SK-N-SH (cell line): ENCODE data around the gene CANX. TPM values are rescaled to one million over a fixed set of nuclear protein-coding genes. Genes with fewer than 3 reads are reported as not detected.

Experiments used
- CTCF ChIA-PET: fragments of 300-600, 350-600 bp; formaldehyde crosslinking; extraction: SDS; loops from one replicate; lab custom pipeline; 2021; lab: Yijun Ruan, JAX
- POLR2A ChIA-PET: fragments of 350-600 bp; sonication (Branson Sonifier 250); formaldehyde crosslinking; extraction: SDS; loops from one replicate; lab custom pipeline; 2020; ENCODE audit warnings: antibody characterized with exemption, inconsistent platforms; lab: Yijun Ruan, JAX
- DNase-seq: peaks from one replicate; pipeline ENCODE4 v3.0.0; 2012
- H2AFZ ChIP-seq: fragments of 200-600 bp; sonication (generic); 2 replicates; pipeline ENCODE4 v1.8.1; 2016; ENCODE audit warnings: antibody characterized with exemption, mild to moderate bottlenecking, low read depth
- H3F3A ChIP-seq: fragments of 200-600 bp; sonication (generic); replicated peaks from 2 replicates; pipeline ENCODE3; 2016; ENCODE audit warnings: antibody characterized with exemption, mild to moderate bottlenecking; ENCODE audit not compliant: insufficient read depth
- H3K27ac ChIP-seq, 2 experiments: fragments of 200-500 bp in 1 of 2; fragments of 200-600 bp in 1 of 2; sonication (Bioruptor generic) in 1 of 2; sonication (generic), shearing (Covaris generic) in 1 of 2; 2 replicates each; pipeline versions ENCODE4 v1.5.1 to v1.6.1; 2014 to 2016; ENCODE audit warnings: low read depth in 2 of 2, inconsistent platforms in 1 of 2, low read length in 1 of 2, mild to moderate bottlenecking in 1 of 2, mixed read lengths in 1 of 2
- H3K27me3 ChIP-seq: fragments of 200-600 bp; sonication (generic), shearing (Covaris generic); 2 replicates; pipeline ENCODE4 v1.6.1; 2016; ENCODE audit warnings: mixed run types; ENCODE audit not compliant: insufficient read depth
- H3K36me3 ChIP-seq, 2 experiments: fragments of 200-500 bp in 1 of 2; fragments of 200-600 bp in 1 of 2; sonication (Bioruptor generic) in 1 of 2; sonication (generic) in 1 of 2; replicated peaks in 1 of 2; 2 replicates each; pipeline versions ENCODE3 to v1.5.1; 2014 to 2016; ENCODE audit warnings: low read length in 1 of 2, mild to moderate bottlenecking in 1 of 2; ENCODE audit not compliant: insufficient read depth in 2 of 2, control insufficient read depth in 1 of 2
- H3K4me1 ChIP-seq, 2 experiments: fragments of 200-500 bp in 1 of 2; fragments of 200-600 bp in 1 of 2; sonication (Bioruptor generic) in 1 of 2; sonication (generic), shearing (Covaris generic) in 1 of 2; 2 replicates each; pipeline versions ENCODE4 v1.5.1 to v1.6.1; 2014 to 2016; ENCODE audit warnings: low read depth in 1 of 2, low read length in 1 of 2, mixed run types in 1 of 2; ENCODE audit not compliant: insufficient read depth in 2 of 2, control insufficient read depth in 1 of 2
- H3K4me2 ChIP-seq: fragments of 200-600 bp; sonication (generic), shearing (Covaris generic); 2 replicates; pipeline ENCODE4 v1.6.1; 2017; ENCODE audit warnings: mixed run types
- H3K4me3 ChIP-seq, 2 experiments: fragments of 200-500 bp in 1 of 2; fragments of 200-600 bp in 1 of 2; sonication (Bioruptor generic) in 1 of 2; sonication (generic), shearing (Covaris generic) in 1 of 2; 2 replicates each; pipeline versions ENCODE4 v1.5.1 to v1.8.1; 2014 to 2016; ENCODE audit warnings: low read depth in 2 of 2, inconsistent platforms in 1 of 2, low read length in 1 of 2, mild to moderate bottlenecking in 1 of 2, mixed read lengths in 1 of 2, moderate library complexity in 1 of 2
- H3K79me2 ChIP-seq: fragments of 200-600 bp; sonication (generic); 2 replicates; pipeline ENCODE4 v1.8.1; 2017; ENCODE audit warnings: mild to moderate bottlenecking; ENCODE audit not compliant: insufficient read depth
- H3K9ac ChIP-seq: fragments of 200-600 bp; sonication (generic); 2 replicates; pipeline ENCODE4 v1.6.1; 2017; ENCODE audit warnings: mixed run types
- H3K9me2 ChIP-seq: fragments of 200-600 bp; sonication (generic); 2 replicates; pipeline ENCODE4 v1.6.1; 2017; ENCODE audit warnings: mixed run types
- H3K9me3 ChIP-seq: fragments of 200-600 bp; sonication (generic); 2 replicates; pipeline ENCODE4 v1.6.1; 2017; ENCODE audit warnings: mixed run types, mild to moderate bottlenecking, moderate library complexity
- H4K20me1 ChIP-seq: fragments of 200-600 bp; sonication (generic); 2 replicates; pipeline ENCODE4 v1.6.1; 2017; ENCODE audit warnings: mild to moderate bottlenecking, mixed run types; ENCODE audit not compliant: insufficient read depth
- ELF1 ChIP-seq: IDR thresholded peaks from 2 replicates; pipeline ENCODE4 v1.4.0; 2012
- GABPA ChIP-seq: IDR thresholded peaks from 2 replicates; pipeline ENCODE4 v1.4.0; 2012; ENCODE audit warnings: low read depth, mild to moderate bottlenecking
- GATA2 ChIP-seq: sonication (generic); formaldehyde crosslinking; IDR thresholded peaks from 2 replicates; pipeline ENCODE4 v1.5.0; 2020; ENCODE audit warnings: mild to moderate bottlenecking, missing genetic modification reagents
- JUND ChIP-seq: IDR thresholded peaks from 2 replicates; pipeline ENCODE4 v1.4.0; 2012
- MAX ChIP-seq: IDR thresholded peaks from 2 replicates; pipeline ENCODE4 v1.4.0; 2012; ENCODE audit warnings: low read depth
- MEF2A ChIP-seq: IDR thresholded peaks from 2 replicates; pipeline ENCODE4 v1.4.0; 2012; ENCODE audit warnings: low read depth, borderline replicate concordance
- MXI1 ChIP-seq: IDR thresholded peaks from 2 replicates; pipeline ENCODE4 v1.6.1; 2012; ENCODE audit warnings: mild to moderate bottlenecking, low read depth, low read length, improper control_type of control experiment
- NFIC ChIP-seq: IDR thresholded peaks from 2 replicates; pipeline ENCODE4 v1.4.0; 2012; ENCODE audit warnings: borderline replicate concordance
- PBX3 ChIP-seq: IDR thresholded peaks from 2 replicates; pipeline ENCODE4; 2012
- RCOR1 ChIP-seq: fragments of 150-350 bp; IDR thresholded peaks from 2 replicates; pipeline ENCODE4 v1.6.1; 2017; ENCODE audit warnings: antibody characterized with exemption, low read length
- REST ChIP-seq: IDR thresholded peaks from 2 replicates; pipeline ENCODE4 v1.6.1; 2012; ENCODE audit warnings: mild to moderate bottlenecking, low read depth, low read length, moderate library complexity
- USF1 ChIP-seq: IDR thresholded peaks from 2 replicates; pipeline ENCODE4 v1.4.0; 2012; ENCODE audit warnings: low read depth, borderline replicate concordance
- USF2 ChIP-seq: fragments of 150-350 bp; IDR thresholded peaks from 2 replicates; pipeline ENCODE4 v1.6.1; 2017; ENCODE audit warnings: antibody characterized with exemption, low read length, low read depth, borderline replicate concordance
- YY1 ChIP-seq: IDR thresholded peaks from 2 replicates; pipeline ENCODE4 v1.4.0; 2012; ENCODE audit warnings: low read depth, mild to moderate bottlenecking
- ZBTB33 ChIP-seq: IDR thresholded peaks from 2 replicates; pipeline ENCODE4 v1.4.0; 2012; ENCODE audit warnings: low read depth, borderline replicate concordance
- WGBS: methylation state at CpG from one replicate; pipeline ENCODE4 v1.1.6; 2017; ENCODE audit warnings: low lambda C conversion rate; 5-methylcytosine and 5-hydroxymethylcytosine counted together
- polyA plus RNA-seq, 3 experiments: library from polyadenylated mRNA; depleted of rRNA; stranded (reverse); fragments of >200 nt; gene quantifications; 2 replicates each; pipeline ENCODE4 v1.2.3, GENCODE V29; 2012

CANX gene
- polyA plus RNA-seq, 1 of the 3 experiments (the other 2 are of a cell fraction), result 215 TPM

- Histone ChIP-seq H3K27me3 (no peaks in the 10 kb centered on the region), H3K4me3 (no peak overlapping the region), H3K9me2 (no peaks in the 10 kb centered on the region), H3K79me2 (peaks cover 89% of the 10 kb centered on the region), H3K36me3 (peaks cover 0 to 5% of the 10 kb centered on the region in 2 experiments), H2AFZ (no peak overlapping the region), H3F3A (peaks cover 27% of the 10 kb centered on the region), H3K9ac (no peak overlapping the region), H3K27ac (no peak overlapping the region), H4K20me1 (peaks cover 87% of the 10 kb centered on the region), H3K4me2 (no peak overlapping the region), H3K9me3 (no peaks in the 10 kb centered on the region), H3K4me1 (peaks cover 18 to 19% of the 10 kb centered on the region in 2 experiments)
- WGBS, result 93% methylated on average over 8 of the region's 8 CpGs
- TF ChIP-seq MXI1 (no peak), ZBTB33 (no peak), RCOR1 (no peak), PBX3 (no peak), USF1 (no peak), GATA2 (no peak)
- no peak for DNase-seq
- CTCF ChIA-PET, result interaction anchor here (1.1 kb wide), 1 partner anchor 19 kb away, joined by 3 read pairs; no protein-coding TSS in a partner anchor
- POLR2A ChIA-PET, result no interaction called here
Measured at GRCh38 chr5:179758955-179759354, 60.2 kb downstream of the CANX start.

GRCh38 chr5:179759581-179760551 is 61.1 kb downstream of the CANX start:
- DNase-seq, result peak; percentile 9
- H3K9me3 ChIP-seq, result no peaks in the 10 kb centered on the region
- peaks cover 77% of the 10 kb centered on the region for H4K20me1 ChIP-seq
- ChIA-PET POLR2A (no interaction called here), CTCF (interaction anchor here (0.6 to 0.7 kb wide), 2 partner anchors 9 to 410 kb away, joined by 3 read pairs; no protein-coding TSS in a partner anchor)
- H3K4me2 ChIP-seq, result no peak overlapping the region
- H3K4me1 ChIP-seq, result peaks cover 19 to 26% of the 10 kb centered on the region in 2 experiments
- H3K27me3 ChIP-seq, result no peaks in the 10 kb centered on the region
- H3K9me2 ChIP-seq, result no peaks in the 10 kb centered on the region
- H3F3A ChIP-seq, result peaks cover 27% of the 10 kb centered on the region
- no peak overlapping the region for H3K9ac ChIP-seq
- H2AFZ ChIP-seq, result no peak overlapping the region
- WGBS, result 93% methylated on average over 9 of the region's 9 CpGs
- H3K36me3 ChIP-seq, result peaks cover 0 to 5% of the 10 kb centered on the region in 2 experiments
- no peak overlapping the region for H3K27ac ChIP-seq
- H3K79me2 ChIP-seq, result peaks cover 87% of the 10 kb centered on the region
- no peak overlapping the region for H3K4me3 ChIP-seq
- TF ChIP-seq RCOR1 (no peak), JUND (no peak), REST (no peak), MAX (no peak), USF1 (no peak), GATA2 (no peak), ELF1 (no peak), MEF2A (no peak), USF2 (no peak), NFIC (no peak), YY1 (no peak), GABPA (no peak)
